ENCODE data around the gene EPM2AIP1.

- no peak for TF ChIP-seq CTCF (IDR thresholded peaks at IDR 0.05 in 8 of 11, conservative IDR thresholded peaks at IDR 0.05 in 3 of 11)
- TF ChIP-seq POLR2AphosphoS5 (IDR thresholded peaks at IDR 0.05), result no peak
Observed at GRCh38 chr3:36954452-36955134, 38.3 kb downstream of the EPM2AIP1 start.

All from spleen (tissue), 7 donors.